ENCODE results near the gene TFIP11. TPM values are rescaled to one million over a fixed set of nuclear protein-coding genes. Genes with fewer than 3 reads are reported as not detected.

The TFIP11 gene
- polyA plus RNA-seq, 2 of the 4 experiments (the other 2 are of a cell fraction): 21.1 to 28.8 TPM

GRCh38 chr22:26544489-26544888 is 32.2 kb upstream of the TFIP11 start:
- no CpG with 5 or more reads among the region's 1 CpG for WGBS (ENCODE audit: missing lambda C conversion rate)
- no peak for ATAC-seq
- Histone ChIP-seq H3K27ac (no peak overlapping the region), H3K9me3 (no peaks in the 10 kb centered on the region), H3K4me2 (no peak overlapping the region), H3K4me1 (no peaks in the 10 kb centered on the region), H3K4me3 (no peak overlapping the region)
- no peak for FAIRE-seq
- DNase-seq (ENCODE audit: low read depth in 1 of 2, low spot score in 1 of 2): no peak
- ChIA-PET POLR2A (no interaction called here), CTCF (no interaction called here)
- no peak for TF ChIP-seq ZSCAN20 (CRISPR knock-in tag; IDR thresholded peaks at IDR 0.05)
- TF ChIP-seq FOXS1 (CRISPR knock-in tag; IDR thresholded peaks at IDR 0.05): no peak
- TF ChIP-seq SMC3 (IDR thresholded peaks at IDR 0.05): no peak
- TF ChIP-seq MYC (IDR thresholded peaks at IDR 0.05; ENCODE audit: borderline replicate concordance, low read length): no peak
- TF ChIP-seq REST (IDR thresholded peaks at IDR 0.05): no peak
- no peak for TF ChIP-seq TFCP2L1 (CRISPR knock-in tag; IDR thresholded peaks at IDR 0.05)
- TF ChIP-seq ZFP36 (IDR thresholded peaks at IDR 0.05; ENCODE audit: borderline replicate concordance, partially characterized antibody): no peak

DNA sequence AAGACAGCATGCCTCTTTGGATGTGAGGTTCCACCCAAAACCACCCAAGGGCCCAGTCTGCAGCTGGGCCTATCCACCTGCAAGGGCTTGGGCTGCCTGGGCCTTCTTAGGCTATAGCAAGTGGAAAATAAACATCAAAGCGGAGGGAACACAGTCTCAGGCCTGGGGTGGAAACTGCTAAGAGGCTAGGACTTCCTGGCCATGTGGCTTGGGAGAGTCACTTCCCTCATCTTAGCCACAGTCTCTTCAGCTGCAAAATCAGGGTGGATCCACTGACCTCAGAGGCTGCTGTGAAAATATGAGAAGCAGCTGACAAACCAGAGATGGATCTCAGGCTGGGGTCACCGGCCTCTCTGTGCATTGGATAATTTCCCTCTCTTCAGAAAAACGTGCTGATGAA is 30.6 kb upstream of the TFIP11 start:
- ChIA-PET POLR2A (no interaction called here), CTCF (interaction anchor here (1.2 to 1.4 kb wide), 2 partner anchors 11 to 40 kb away, joined by 4 read pairs; no protein-coding TSS in a partner anchor)
- Histone ChIP-seq H3K4me1 (no peaks in the 10 kb centered on the region), H3K27ac (no peak overlapping the region), H3K9me3 (no peaks in the 10 kb centered on the region), H3K4me2 (no peak overlapping the region), H3K4me3 (no peak overlapping the region)
- FAIRE-seq: no peak
- WGBS (ENCODE audit: missing lambda C conversion rate): 60% methylated on average over 3 of the region's 3 CpGs
- no peak for DNase-seq (ENCODE audit: low read depth in 1 of 2, low spot score in 1 of 2)
- ATAC-seq: no peak
- TF ChIP-seq CEBPB (IDR thresholded peaks at IDR 0.05) (no peak), TP53 (CRISPR knock-in tag; IDR thresholded peaks at IDR 0.05) (no peak), RFX5 (IDR thresholded peaks at IDR 0.05) (no peak), RAD21 (conservative IDR thresholded peaks at IDR 0.05 in 1 of 2, IDR thresholded peaks at IDR 0.05 in 1 of 2) (no peak), MAFK (IDR thresholded peaks at IDR 0.05; ENCODE audit: partially characterized antibody) (no peak), EHMT2 (IDR thresholded peaks at IDR 0.05; ENCODE audit: low read depth) (no peak), RCOR1 (IDR thresholded peaks at IDR 0.05; ENCODE audit: low read depth, low read length) (no peak), CBX8 (IDR thresholded peaks at IDR 0.05) (no peak), ESRRA (IDR thresholded peaks at IDR 0.05; ENCODE audit: borderline replicate concordance, low read length) (no peak), ATOH8 (CRISPR knock-in tag; IDR thresholded peaks at IDR 0.05; ENCODE audit: low read depth) (no peak), CHD4 (IDR thresholded peaks at IDR 0.05; ENCODE audit: borderline replicate concordance) (no peak)

GRCh38 chr22:26541167-26541819 is 29.0 kb upstream of the TFIP11 start:
- CTCF ChIA-PET: no interaction called here
- TF ChIP-seq POLR2AphosphoS2 (conservative IDR thresholded peaks at IDR 0.05; ENCODE audit: low read length) (no peak), RNF2 (IDR thresholded peaks at IDR 0.05; ENCODE audit: borderline replicate concordance, low read depth) (no peak), ZFP36 (IDR thresholded peaks at IDR 0.05; ENCODE audit: borderline replicate concordance, partially characterized antibody) (no peak), HMGXB4 (CRISPR knock-in tag; IDR thresholded peaks at IDR 0.05; ENCODE audit: borderline replicate concordance) (no peak), E2F6 (IDR thresholded peaks at IDR 0.05; ENCODE audit: borderline replicate concordance, low read depth) (no peak), KDM5A (IDR thresholded peaks at IDR 0.05) (no peak), GATA3 (IDR thresholded peaks at IDR 0.05; ENCODE audit: borderline replicate concordance) (no peak), EHF (CRISPR knock-in tag; IDR thresholded peaks at IDR 0.05) (no peak), HDAC2 (IDR thresholded peaks at IDR 0.05) (no peak)
- H3K4me3 ChIP-seq: no peak overlapping the region
- POLR2A ChIA-PET: no interaction called here
- DNase-seq (ENCODE audit: low read depth in 1 of 2, low spot score in 1 of 2): no peak
- no peak overlapping the region for H3K27ac ChIP-seq
- no peak for FAIRE-seq
- no peak overlapping the region for H3K4me2 ChIP-seq
- whole genome bisulfite sequencing (ENCODE audit: missing lambda C conversion rate): 94% methylated on average over 26 of the region's 47 CpGs
- no peaks in the 10 kb centered on the region for H3K4me1 ChIP-seq
- ATAC-seq: no peak
- no peaks in the 10 kb centered on the region for H3K9me3 ChIP-seq

Data from A549 (cell line).